ENCODE data around the gene DCTN4.

DNA sequence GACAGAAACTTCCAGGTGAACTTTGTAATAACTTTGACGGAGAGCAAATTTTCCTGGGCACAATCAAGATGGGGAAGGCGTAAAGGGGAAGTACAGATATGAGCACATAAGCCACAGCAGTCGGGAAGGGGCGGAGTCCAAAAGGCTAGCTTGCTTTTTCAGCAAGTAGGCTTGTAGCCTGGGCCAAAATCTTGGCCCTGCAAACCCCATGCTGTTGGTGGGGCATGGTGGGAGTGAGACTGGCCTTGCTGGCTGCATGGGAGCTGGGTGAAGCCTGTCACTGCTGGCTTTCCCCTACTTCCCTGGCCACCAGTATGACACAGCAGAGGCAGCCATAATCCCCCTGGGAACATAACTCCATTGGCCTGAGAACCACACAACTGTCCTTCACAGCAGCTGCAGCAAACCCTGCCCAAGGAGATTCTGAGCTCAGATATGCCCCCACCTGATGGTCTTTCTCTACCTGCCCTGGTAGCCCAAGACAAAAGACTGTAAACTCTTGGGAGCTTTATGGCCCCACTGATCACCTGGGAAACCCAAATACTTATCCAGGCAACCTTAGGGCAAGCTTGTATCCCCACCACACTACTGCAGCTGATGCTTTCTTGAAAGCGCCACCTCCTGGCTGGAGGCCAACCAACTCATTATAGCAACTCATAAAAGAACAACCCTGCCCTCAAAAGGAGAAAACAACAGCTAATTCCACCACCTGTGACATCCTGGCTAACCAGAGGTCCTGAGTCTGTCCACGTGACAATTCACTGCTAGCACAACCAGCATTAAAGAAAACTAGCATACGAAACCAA is 24.0 kb downstream of the DCTN4 start:
- TF ChIP-seq GATA2 (IDR thresholded peaks at IDR 0.05; ENCODE audit: low read depth, low read length): no peak
- no peak for TF ChIP-seq GATA3 (IDR thresholded peaks at IDR 0.05; ENCODE audit: low read depth, low read length)

All from SH-SY5Y (cell line).